Esophagus squamous epithelium (tissue), 4 donors: ENCODE results near the gene CACNB1.

Source experiments
- CTCF ChIP-seq, 6 experiments: fragments of 450-650 bp in 4 of 6; fragments of 200-600 bp in 2 of 6; sonication (generic) in 2 of 6; IDR thresholded peaks; one replicate each; pipeline ENCODE4 v1.5.1; 2016 to 2019; ENCODE audit warnings: antibody characterized with exemption in 6 of 6, mild to moderate bottlenecking in 4 of 6, moderate library complexity in 4 of 6
- POLR2A ChIP-seq, 4 donors: fragments of 450-650 bp; IDR thresholded peaks; one replicate each; pipeline ENCODE4 v1.6.1; 2017; ENCODE audit warnings: antibody characterized with exemption in 4 of 4, mild to moderate bottlenecking in 4 of 4, moderate library complexity in 3 of 4

GRCh38 chr17:39150104-39150634 is 47.3 kb downstream of the CACNB1 start:
- TF ChIP-seq POLR2A (IDR thresholded peaks at IDR 0.05) (no peak), CTCF (IDR thresholded peaks at IDR 0.05) (no peak)
